IMR-90 (cell line): ENCODE results near the gene PAX3. TPM values are rescaled to one million over a fixed set of nuclear protein-coding genes. Genes with fewer than 3 reads are reported as not detected.

ENCODE experiments used
- ATAC-seq: fragments of 200-7000 bp; cut with Tn5 transposase; 2 replicates; pipeline ENCODE4 v1.9.1; 2020; ENCODE audit warnings: low read depth, mild to moderate bottlenecking, moderate library complexity
- BruUV-seq: library from RNA; stranded (reverse); fragments of 400-500 nt; replicated peaks from 2 replicates; lab custom pipeline; 2021; lab: Mats Ljungman, UMichigan
- CTCF ChIA-PET: fragments of 300-600 bp; formaldehyde crosslinking; extraction: SDS; loops from one replicate; lab custom pipeline; 2021; ENCODE audit warnings: antibody characterized with exemption; lab: Yijun Ruan, JAX
- POLR2A ChIA-PET: fragments of 300-600 bp; sonication (Branson Sonifier 250); formaldehyde crosslinking; loops from one replicate; lab custom pipeline; 2022; ENCODE audit warnings: antibody characterized with exemption; ENCODE audit not compliant: unreplicated experiment; lab: Charles Lee
- DNase-seq: peaks from one replicate; pipeline ENCODE4 v3.0.0; 2013
- H2AFZ ChIP-seq: replicated peaks from 2 replicates; pipeline ENCODE3; 2013; ENCODE audit warnings: low read length, mild to moderate bottlenecking; ENCODE audit not compliant: poor library complexity
- H2AK5ac ChIP-seq: 2 replicates; pipeline ENCODE4 v1.6.1; 2013; ENCODE audit warnings: low read depth, low read length, inconsistent platforms
- H2AK9ac ChIP-seq: replicated peaks from 2 replicates; pipeline ENCODE3; 2013; ENCODE audit warnings: mild to moderate bottlenecking, low read depth, low read length, moderate library complexity; ENCODE audit not compliant: poor library complexity
- H2BK120ac ChIP-seq: 2 replicates; pipeline ENCODE4 v1.6.1; 2013; ENCODE audit warnings: low read depth, low read length, inconsistent platforms
- H2BK15ac ChIP-seq: 3 replicates; pipeline ENCODE4 v1.6.1; 2013; ENCODE audit warnings: low read depth, low read length, inconsistent platforms
- H2BK20ac ChIP-seq: 2 replicates; pipeline ENCODE4 v1.6.1; 2013; ENCODE audit warnings: low read depth, mild to moderate bottlenecking, inconsistent platforms, low read length, moderate library complexity
- H2BK5ac ChIP-seq: 2 replicates; pipeline ENCODE4 v1.6.1; 2013; ENCODE audit warnings: mild to moderate bottlenecking, low read depth, low read length, inconsistent platforms; ENCODE audit not compliant: poor library complexity, severe bottlenecking
- H3K14ac ChIP-seq: replicated peaks from 2 replicates; pipeline ENCODE4 v1.6.1; 2013; ENCODE audit warnings: low read depth, low read length, inconsistent platforms
- H3K18ac ChIP-seq: 2 replicates; pipeline ENCODE4 v1.6.1; 2013; ENCODE audit warnings: low read depth, low read length, control low read depth
- H3K23ac ChIP-seq: 2 replicates; pipeline ENCODE4 v1.6.1; 2013; ENCODE audit warnings: low read depth, low read length, inconsistent platforms
- H3K27ac ChIP-seq: 2 replicates; pipeline ENCODE4 v1.5.1; 2013; ENCODE audit warnings: mild to moderate bottlenecking, control low read depth, low read length; ENCODE audit not compliant: insufficient read depth
- H3K27me3 ChIP-seq: 2 replicates; pipeline ENCODE4 v1.6.1; 2013; ENCODE audit warnings: low read length; ENCODE audit not compliant: control insufficient read depth, insufficient read depth
- H3K36me3 ChIP-seq: 2 replicates; pipeline ENCODE4 v1.6.1; 2013; ENCODE audit warnings: low read length, mixed read lengths; ENCODE audit not compliant: control insufficient read depth, insufficient read depth
- H3K4ac ChIP-seq: 2 replicates; pipeline ENCODE4 v1.6.1; 2013; ENCODE audit warnings: low read depth, low read length, inconsistent platforms
- H3K4me1 ChIP-seq: 2 replicates; pipeline ENCODE4 v1.6.1; 2013; ENCODE audit warnings: low read length, mixed read lengths; ENCODE audit not compliant: control insufficient read depth, insufficient read depth
- H3K4me2 ChIP-seq: 2 replicates; pipeline ENCODE4 v1.6.1; 2013; ENCODE audit warnings: low read depth, mild to moderate bottlenecking, control low read depth, low read length, moderate library complexity
- H3K4me3 ChIP-seq: 2 replicates; pipeline ENCODE4 v1.5.1; 2013; ENCODE audit warnings: low read depth, mild to moderate bottlenecking, control low read depth, low read length, moderate library complexity; ENCODE audit not compliant: insufficient read depth
- H3K56ac ChIP-seq: 2 replicates; pipeline ENCODE4 v1.6.1; 2013; ENCODE audit warnings: low read length, inconsistent platforms; ENCODE audit not compliant: insufficient read depth; ENCODE audit errors: extremely low read depth
- H3K79me1 ChIP-seq, 2 experiments: 2 replicates each; pipeline ENCODE4 v1.6.1; 2013; ENCODE audit warnings: low read length in 2 of 2, inconsistent platforms in 1 of 2, low read depth in 1 of 2
- H3K9ac ChIP-seq: 2 replicates; pipeline ENCODE4 v1.6.1; 2013; ENCODE audit warnings: low read depth, low read length, control low read depth
- H3K9me1 ChIP-seq: 2 replicates; pipeline ENCODE4 v1.6.1; 2013; ENCODE audit warnings: low read length, inconsistent platforms; ENCODE audit not compliant: insufficient read depth
- H3K9me3 ChIP-seq: 2 replicates; pipeline ENCODE4 v1.6.1; 2013; ENCODE audit warnings: low read length; ENCODE audit not compliant: control insufficient read depth, insufficient read depth
- H4K20me1 ChIP-seq: 2 replicates; pipeline ENCODE4 v1.6.1; 2013; ENCODE audit warnings: low read length, inconsistent platforms; ENCODE audit not compliant: insufficient read depth
- H4K5ac ChIP-seq: 2 replicates; pipeline ENCODE4 v1.6.1; 2013; ENCODE audit warnings: mild to moderate bottlenecking, low read depth, low read length, control low read depth
- H4K8ac ChIP-seq, 2 experiments: 2 replicates each; pipeline ENCODE4 v1.6.1; 2013; ENCODE audit warnings: low read depth in 2 of 2, low read length in 2 of 2, control low read depth in 1 of 2, inconsistent platforms in 1 of 2
- H4K91ac ChIP-seq: 2 replicates; pipeline ENCODE4 v1.6.1; 2013; ENCODE audit warnings: low read depth, low read length, inconsistent platforms; ENCODE audit not compliant: insufficient read depth
- FOS ChIP-seq: fragments of 150-350 bp; IDR thresholded peaks from 2 replicates; pipeline ENCODE4 v1.6.1; 2016; ENCODE audit warnings: low read depth, low read length
- RCOR1 ChIP-seq: IDR thresholded peaks from 2 replicates; pipeline ENCODE4 v1.6.1; 2012; ENCODE audit warnings: mild to moderate bottlenecking, low read length, improper control_type of control experiment; ENCODE audit not compliant: insufficient replicate concordance
- dilution Hi-C: fragments of 300-500 bp; cut with HindIII; formaldehyde crosslinking; loops from one replicate; pipeline ENCODE4 v1.14.3; 2018; ENCODE audit warnings: low sequenced_read_pairs; ENCODE audit not compliant: unreplicated experiment
- in situ Hi-C: fragments of 300-500 bp; cut with MboI; formaldehyde crosslinking; loops from 3 replicates; pipeline ENCODE4 v1.14.3; 2019; ENCODE audit warnings: low sequenced_read_pairs, inconsistent platforms, mixed read lengths
- intact Hi-C: fragments of 100-400 bp; cut with micrococcal nuclease; formaldehyde crosslinking; loops from 2 replicates; pipeline ENCODE4 v1.10.0; 2022
- polyA plus RNA-seq, 3 experiments: library from polyadenylated mRNA; depleted of rRNA; stranded (reverse); fragments of >200 nt; gene quantifications; 2 replicates each; pipeline ENCODE4 v1.2.3, GENCODE V29; 2012; ENCODE audit warnings: low replicate concordance in 1 of 3
- total RNA-seq: library from RNA; depleted of rRNA; stranded (reverse); fragments of >200 nt; gene quantifications from 2 replicates; pipeline ENCODE4 v1.2.3, GENCODE V29; 2012

The PAX3 gene
- total and polyA plus RNA-seq, 2 of the 4 experiments (the other 2 are of a cell fraction) = not detected

GRCh38 chr2:222336931-222337330, 38.1 kb upstream of the PAX3 start:
- ChIA-PET POLR2A (no interaction called here), CTCF (interaction anchor here (1.3 kb wide), 1 partner anchor 19 kb away, joined by 3 read pairs; no protein-coding TSS in a partner anchor)
- no peak overlapping the region for H4K8ac ChIP-seq
- H3K23ac ChIP-seq = no peak overlapping the region
- H2BK120ac ChIP-seq = no peak overlapping the region
- no peak overlapping the region for H3K4me2 ChIP-seq
- H3K4me3 ChIP-seq = no peak overlapping the region
- no peak overlapping the region for H4K5ac ChIP-seq
- no peak overlapping the region for H3K14ac ChIP-seq
- H3K36me3 ChIP-seq = no peaks in the 10 kb centered on the region
- no peak overlapping the region for H3K56ac ChIP-seq
- no peak overlapping the region for H3K4ac ChIP-seq
- H3K27me3 ChIP-seq = no peaks in the 10 kb centered on the region
- no peak overlapping the region for H4K91ac ChIP-seq
- BruUV-seq = no TSS peak
- intact Hi-C loops = no loop called here
- no peak overlapping the region for H3K27ac ChIP-seq
- no peak overlapping the region for H2BK20ac ChIP-seq
- H3K9me3 ChIP-seq = no peaks in the 10 kb centered on the region
- dilution Hi-C loops = no loop called here
- H2AFZ ChIP-seq = no peak overlapping the region
- H3K79me1 ChIP-seq = no peaks in the 10 kb centered on the region
- H3K9ac ChIP-seq = no peak overlapping the region
- no peaks in the 10 kb centered on the region for H3K9me1 ChIP-seq
- H3K18ac ChIP-seq = no peak overlapping the region
- no peak overlapping the region for H2BK5ac ChIP-seq
- in situ Hi-C loops = no loop called here
- no peak overlapping the region for H2AK5ac ChIP-seq
- ATAC-seq = no peak
- TF ChIP-seq RCOR1 (no peak), FOS (no peak)
- DNase-seq = no peak
- H2BK15ac ChIP-seq = no peak overlapping the region
- no peak overlapping the region for H2AK9ac ChIP-seq
- no peaks in the 10 kb centered on the region for H3K4me1 ChIP-seq
- H4K20me1 ChIP-seq = no peaks in the 10 kb centered on the region
